SW 1271 (cell line): ENCODE data around the gene BAG1.

ENCODE experiments used
- DNase-seq, 2 experiments: peaks; one replicate each; lab custom pipeline; 2025; lab: John Stamatoyannopoulos, UW

Gene BAG1

GRCh38 chr9:33264473-33265177 is at the start of gene BAG1, which contains the start of gene CHMP5:
Gene BAG1, minus strand, starts transcription at chr9:33264708.
Gene CHMP5, plus strand, starts transcription at chr9:33265049. Its CDS starts 30 bp downstream, at chr9:33265079.
- DNase-seq: peak; percentile 89 to 95

- no peak for DNase-seq
Measured at GRCh38 chr9:33311953-33312352, 47.4 kb upstream of the BAG1 start.

- DNase-seq: no peak
Measured at GRCh38 chr9:33310748-33311147, 46.2 kb upstream of the BAG1 start.

- DNase-seq: no peak
Measured at GRCh38 chr9:33309903-33310302, 45.4 kb upstream of the BAG1 start.

GRCh38 chr9:33307067-33307466 is 42.6 kb upstream of the BAG1 start:
- DNase-seq: no peak

- no peak for DNase-seq
Measured at GRCh38 chr9:33306037-33306436, 41.5 kb upstream of the BAG1 start.

- no peak for DNase-seq
Measured at GRCh38 chr9:33304362-33304761, 39.9 kb upstream of the BAG1 start.

GRCh38 chr9:33300546-33300945 is 36.0 kb upstream of the BAG1 start:
- no peak for DNase-seq

- DNase-seq: no peak
Measured at GRCh38 chr9:33297432-33297831, 32.9 kb upstream of the BAG1 start.

- no peak for DNase-seq
Measured at GRCh38 chr9:33295571-33295970, 31.1 kb upstream of the BAG1 start.

- no peak for DNase-seq
Measured at GRCh38 chr9:33294670-33295432, 30.3 kb upstream of the BAG1 start.

- no peak for DNase-seq
Measured at GRCh38 chr9:33293782-33294181, 29.3 kb upstream of the BAG1 start.

GRCh38 chr9:33291901-33292300 is 27.4 kb upstream of the BAG1 start:
- no peak for DNase-seq

GRCh38 chr9:33291031-33291397 is 26.5 kb upstream of the BAG1 start:
- DNase-seq: no peak

- peak; percentile 84 to 86 for DNase-seq
Measured at GRCh38 chr9:33290247-33291030, 25.9 kb upstream of the BAG1 start, which contains the start of gene NFX1. Gene NFX1, plus strand, starts transcription at chr9:33290516. Its CDS starts 57 bp downstream, at chr9:33290573.

- DNase-seq: no peak
Measured at GRCh38 chr9:33289936-33290246, 25.4 kb upstream of the BAG1 start.

- no peak for DNase-seq
Measured at GRCh38 chr9:33289496-33289895, 25.0 kb upstream of the BAG1 start.

- no peak for DNase-seq
Measured at GRCh38 chr9:33288828-33289483, 24.4 kb upstream of the BAG1 start.

GRCh38 chr9:33288235-33288634 is 23.7 kb upstream of the BAG1 start:
- DNase-seq: no peak

GRCh38 chr9:33287087-33287490 is 22.6 kb upstream of the BAG1 start:
- DNase-seq: peak in 1 of 2 experiments; percentile 59

GRCh38 chr9:33285502-33285901 is 21.0 kb upstream of the BAG1 start:
- no peak for DNase-seq

- no peak for DNase-seq
Measured at GRCh38 chr9:33277484-33277883, 13.0 kb upstream of the BAG1 start.
